Measurements from ENCODE around the gene SLCO4A1.

The SLCO4A1 gene, protein sequence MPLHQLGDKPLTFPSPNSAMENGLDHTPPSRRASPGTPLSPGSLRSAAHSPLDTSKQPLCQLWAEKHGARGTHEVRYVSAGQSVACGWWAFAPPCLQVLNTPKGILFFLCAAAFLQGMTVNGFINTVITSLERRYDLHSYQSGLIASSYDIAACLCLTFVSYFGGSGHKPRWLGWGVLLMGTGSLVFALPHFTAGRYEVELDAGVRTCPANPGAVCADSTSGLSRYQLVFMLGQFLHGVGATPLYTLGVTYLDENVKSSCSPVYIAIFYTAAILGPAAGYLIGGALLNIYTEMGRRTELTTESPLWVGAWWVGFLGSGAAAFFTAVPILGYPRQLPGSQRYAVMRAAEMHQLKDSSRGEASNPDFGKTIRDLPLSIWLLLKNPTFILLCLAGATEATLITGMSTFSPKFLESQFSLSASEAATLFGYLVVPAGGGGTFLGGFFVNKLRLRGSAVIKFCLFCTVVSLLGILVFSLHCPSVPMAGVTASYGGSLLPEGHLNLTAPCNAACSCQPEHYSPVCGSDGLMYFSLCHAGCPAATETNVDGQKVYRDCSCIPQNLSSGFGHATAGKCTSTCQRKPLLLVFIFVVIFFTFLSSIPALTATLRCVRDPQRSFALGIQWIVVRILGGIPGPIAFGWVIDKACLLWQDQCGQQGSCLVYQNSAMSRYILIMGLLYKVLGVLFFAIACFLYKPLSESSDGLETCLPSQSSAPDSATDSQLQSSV

DNA sequence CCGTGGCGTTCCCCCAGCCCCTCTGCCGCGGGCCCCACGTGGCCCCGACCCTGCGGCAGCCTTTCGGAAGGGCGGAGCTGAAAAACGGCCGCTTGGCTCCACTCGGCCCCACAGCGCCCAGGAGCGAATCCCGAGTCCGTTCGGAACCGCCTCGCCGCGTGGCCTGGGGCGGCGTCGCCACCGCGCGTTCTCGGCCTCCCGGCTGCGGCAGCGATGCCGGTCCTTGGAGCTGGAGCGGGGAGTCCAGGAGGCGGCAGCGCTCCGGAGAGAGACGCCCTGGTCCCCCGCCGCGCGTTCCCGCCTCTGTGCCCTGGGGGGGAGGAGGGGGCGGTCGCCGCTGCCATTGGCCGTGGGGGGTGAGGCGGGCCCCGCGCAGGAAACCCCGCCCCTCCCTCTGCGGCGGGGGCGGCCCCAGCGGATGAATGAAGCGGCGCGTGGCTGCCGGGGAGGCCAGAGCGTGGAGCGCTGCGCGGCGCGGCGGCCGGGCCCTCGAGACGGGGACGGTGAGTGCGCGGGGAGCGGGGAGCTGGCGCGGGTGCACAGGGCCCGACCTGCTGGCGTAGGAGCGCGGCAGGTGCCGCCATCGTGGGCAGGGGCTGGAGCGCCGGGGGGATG lies at the start of gene SLCO4A1:
Gene SLCO4A1 (plus strand): TSS at position 453 of the 615 bp plus-strand sequence. CDS start 13,952 bp downstream, outside the sequence.
- DNase-seq (ENCODE audit: low read depth, low spot score): peak; percentile 49

DNA sequence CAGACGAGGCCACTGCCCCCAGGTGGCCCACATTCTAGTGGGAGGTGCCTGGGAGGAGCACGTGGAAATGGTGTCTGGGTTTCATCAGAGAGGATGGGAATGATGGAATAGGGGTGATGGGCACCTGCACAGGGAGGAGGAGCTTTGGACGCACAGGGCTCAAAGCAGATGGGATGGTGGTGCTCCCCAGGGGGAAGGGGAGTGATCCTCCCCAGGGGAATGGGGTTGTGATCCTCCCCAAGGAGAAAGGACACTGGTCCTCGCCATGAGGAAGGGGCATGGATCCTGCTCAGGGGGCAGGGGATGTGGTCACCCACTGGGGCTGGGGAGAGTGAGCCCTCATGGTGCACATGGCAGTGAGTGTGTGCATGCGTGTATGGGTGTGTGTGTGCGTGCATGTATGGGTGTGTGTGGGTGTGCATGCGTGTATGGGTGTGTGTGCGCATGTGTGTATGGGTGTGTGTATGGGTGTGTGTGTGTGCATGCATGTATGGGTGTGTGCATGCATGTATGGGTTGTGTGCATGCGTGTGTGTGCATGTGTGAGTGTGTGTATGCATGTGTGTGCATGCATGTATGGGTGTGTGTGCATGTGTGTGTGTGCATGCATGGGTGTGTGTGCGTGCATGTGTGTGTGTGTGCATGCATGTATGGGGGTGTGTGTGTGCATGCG lies 49.7 kb upstream of the SLCO4A1 start:
- no peak for DNase-seq (ENCODE audit: low read depth, low spot score)

DNA sequence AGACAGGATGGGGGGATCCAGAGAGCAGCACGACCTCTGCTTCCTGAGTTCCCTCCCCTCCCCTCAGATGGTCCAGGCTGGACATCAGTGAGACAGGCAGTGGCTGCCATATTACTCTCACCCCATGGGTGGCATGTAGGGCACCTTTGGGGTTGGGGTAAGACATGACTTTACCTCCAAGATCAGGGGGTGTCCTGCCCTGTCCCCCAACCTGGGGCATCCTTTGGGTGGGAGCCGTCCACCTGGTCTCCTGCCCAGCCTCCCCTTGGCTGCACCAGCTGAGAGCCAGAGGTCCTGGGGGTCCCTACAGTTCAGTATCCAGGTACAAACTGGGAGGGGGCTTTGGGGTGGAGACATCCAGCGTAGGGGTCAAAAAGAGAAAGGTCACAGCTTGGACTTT lies 48.7 kb upstream of the SLCO4A1 start:
- DNase-seq (ENCODE audit: low read depth, low spot score): no peak

DNA sequence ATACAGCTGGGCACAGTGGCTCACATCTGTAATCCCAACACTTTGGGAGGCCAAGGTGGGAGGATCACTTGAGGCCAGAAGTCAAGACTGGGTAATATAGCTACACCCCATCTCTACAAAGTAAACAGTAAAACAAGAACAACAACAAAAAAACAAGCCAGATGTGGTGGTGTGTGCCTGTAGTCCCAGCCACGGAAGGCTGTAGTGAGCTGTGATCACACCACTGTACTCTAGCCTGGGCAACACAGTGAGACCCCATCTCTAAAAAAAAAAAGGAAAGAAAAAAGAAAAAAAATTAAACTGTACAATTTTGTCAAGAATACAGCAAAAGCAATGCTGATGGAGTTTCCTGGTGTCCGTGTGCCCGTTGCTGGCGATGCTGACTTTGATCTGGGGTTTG lies 47.2 kb upstream of the SLCO4A1 start:
- DNase-seq (ENCODE audit: low read depth, low spot score): no peak

DNA sequence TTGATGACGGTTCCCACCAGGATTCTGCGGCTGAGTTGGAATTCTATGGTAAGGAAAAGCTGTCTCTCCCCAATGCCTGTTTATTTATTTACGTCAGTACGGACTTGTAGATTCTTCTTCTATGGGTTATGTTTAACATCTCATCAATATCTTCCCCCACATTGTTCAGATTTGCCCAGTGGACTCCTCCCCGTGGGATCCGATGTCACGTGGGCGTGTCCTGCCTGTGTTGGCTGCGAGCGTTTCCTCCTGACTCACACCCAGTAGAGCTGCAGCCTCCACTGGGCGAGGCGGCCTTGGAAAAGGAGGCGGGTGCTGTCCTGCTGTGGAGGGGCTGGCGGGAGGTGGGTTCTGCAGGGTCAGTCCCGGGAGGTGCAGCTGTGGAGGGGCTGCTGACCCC lies 46.8 kb upstream of the SLCO4A1 start:
- peak; percentile 21 for DNase-seq (ENCODE audit: low read depth, low spot score)

DNA sequence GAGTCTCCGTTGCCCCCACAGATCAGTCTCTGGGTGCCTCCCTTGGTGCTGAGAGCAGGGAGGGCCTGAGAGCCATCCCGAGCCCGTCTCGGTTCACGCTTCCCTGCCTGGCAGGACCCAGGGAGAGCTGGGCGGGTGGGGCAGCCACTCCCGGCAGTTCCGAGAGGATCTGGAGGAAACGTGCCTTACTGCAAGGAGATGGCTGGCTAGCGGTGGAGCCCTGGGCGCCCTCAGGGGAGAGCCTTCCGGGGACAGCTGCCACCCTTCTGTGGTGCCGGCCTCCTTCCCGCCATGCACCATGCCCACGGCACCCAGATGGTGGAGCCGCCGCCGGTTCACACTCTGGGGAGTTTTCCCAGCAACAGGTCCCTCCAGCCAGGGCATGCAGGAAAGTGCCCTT lies 45.8 kb upstream of the SLCO4A1 start:
- DNase-seq (ENCODE audit: low read depth, low spot score): no peak

DNA sequence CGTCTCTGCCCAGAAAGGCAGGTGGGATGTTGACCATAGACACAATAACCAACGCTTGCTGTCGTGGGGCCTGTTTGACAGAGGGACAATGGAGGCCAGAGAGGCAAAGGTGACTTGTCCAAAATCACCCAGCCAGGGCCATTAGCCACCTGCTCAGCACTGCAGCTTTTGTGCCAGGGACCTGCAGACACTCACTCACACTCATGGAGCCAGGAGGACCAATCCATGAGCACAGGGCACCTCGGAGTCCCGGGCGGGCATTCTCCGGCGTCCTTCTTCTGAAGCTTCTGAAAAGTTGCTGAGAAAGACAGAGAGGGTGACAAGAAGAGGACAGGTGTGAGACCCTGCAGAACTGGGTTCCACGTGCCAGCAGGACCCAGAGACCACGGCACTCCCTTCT lies 45.4 kb upstream of the SLCO4A1 start:
- no peak for DNase-seq (ENCODE audit: low read depth, low spot score)

DNA sequence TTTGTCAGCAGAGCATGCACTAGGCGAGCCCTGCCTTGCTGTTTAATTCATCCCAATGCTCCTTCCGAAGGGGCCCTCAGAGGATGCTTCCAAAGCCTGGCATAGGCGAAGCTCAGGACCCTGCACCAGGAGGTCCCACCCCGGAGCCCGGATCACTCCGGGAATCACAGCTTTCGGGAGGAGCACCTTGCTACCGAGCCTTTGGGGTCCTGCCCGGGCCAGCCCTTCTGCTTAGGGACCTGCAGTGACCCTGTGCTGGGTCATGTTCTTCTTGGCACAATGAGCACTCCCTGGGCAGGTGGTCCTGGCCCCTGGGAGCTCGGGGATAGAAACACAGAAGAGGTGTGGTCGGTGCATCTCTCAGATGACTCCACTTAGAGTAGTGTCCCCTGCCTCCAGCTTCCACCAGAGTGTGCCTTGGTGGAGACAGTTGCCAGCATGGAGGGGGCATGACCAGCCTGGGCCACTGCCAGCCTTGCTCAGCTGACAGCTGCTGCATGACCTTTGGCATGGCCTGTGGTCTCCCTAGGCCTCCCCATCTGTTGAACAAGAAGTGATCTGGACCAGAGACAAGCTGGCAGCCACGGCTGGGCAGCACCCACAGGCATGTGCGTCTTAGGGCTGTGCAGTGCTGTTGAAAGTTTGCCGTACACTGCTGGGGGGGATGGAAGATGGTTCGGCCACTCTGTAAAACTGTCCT lies 44.7 kb upstream of the SLCO4A1 start:
- no peak for DNase-seq (ENCODE audit: low read depth, low spot score)

DNA sequence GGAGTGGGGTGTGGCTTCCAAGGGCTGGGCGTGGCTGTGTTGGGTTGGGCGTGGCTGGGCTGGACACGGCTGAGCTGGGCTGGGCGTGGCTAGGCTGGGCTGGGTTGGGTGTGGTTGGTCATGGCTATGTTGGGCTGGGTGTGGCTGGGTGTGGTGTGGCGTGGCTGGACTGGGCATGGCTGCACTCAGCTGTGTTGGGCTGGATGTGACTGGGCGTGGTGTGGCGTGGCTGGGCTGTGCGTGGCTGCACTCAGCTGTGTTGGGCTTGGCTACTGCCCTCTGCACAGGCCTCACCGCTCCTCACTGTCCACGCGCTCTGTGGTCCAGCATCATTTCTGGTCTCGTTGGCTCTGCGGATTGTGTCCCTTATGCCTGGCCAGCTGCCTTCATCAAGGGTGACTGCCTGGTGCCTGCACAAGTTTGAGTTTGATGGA lies 43.5 kb upstream of the SLCO4A1 start:
- no peak for DNase-seq (ENCODE audit: low read depth, low spot score)

DNA sequence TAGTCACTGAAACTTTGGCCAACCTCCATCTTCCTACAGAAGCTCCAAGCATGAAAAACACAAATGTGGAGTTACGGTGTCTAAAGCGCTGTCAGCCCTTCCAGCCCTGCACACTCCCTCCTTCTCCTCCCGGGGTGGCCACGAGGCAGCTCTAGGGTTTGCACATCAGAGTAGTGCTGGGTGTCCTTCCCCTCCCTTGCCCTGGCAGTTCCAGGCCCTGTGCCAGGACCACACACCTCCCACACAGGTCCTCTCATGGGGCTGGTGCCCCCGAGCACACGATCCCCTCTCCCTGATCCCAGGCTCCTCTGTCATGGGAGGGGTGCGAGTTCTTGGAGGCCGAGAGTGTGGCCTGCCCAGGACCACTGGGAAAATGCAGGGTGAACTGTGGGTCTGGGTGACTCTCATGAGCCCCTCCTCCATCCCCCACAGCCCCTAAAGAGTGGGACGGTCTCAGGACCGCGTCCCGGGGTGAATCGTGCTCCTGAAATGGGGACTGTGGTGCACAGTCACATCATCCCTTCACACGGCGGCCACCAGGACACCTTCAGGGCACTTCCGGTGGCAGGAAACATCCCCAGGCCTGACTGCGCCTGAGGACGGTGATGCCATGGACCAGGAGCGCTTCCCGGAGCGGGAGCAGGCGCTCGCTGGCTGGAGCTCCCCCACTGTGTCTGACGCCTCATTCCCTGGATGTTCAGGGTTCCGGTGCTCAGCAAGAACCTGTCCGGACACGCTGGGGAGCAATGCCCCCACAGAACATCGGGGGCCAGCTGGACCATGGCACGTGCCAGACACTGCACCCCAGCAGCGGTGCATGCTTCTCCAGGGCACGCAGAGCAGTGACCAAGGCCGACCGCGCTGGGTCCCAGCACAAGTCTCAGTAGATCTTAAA lies 42.8 kb upstream of the SLCO4A1 start:
- no peak for DNase-seq (ENCODE audit: low read depth, low spot score)

DNA sequence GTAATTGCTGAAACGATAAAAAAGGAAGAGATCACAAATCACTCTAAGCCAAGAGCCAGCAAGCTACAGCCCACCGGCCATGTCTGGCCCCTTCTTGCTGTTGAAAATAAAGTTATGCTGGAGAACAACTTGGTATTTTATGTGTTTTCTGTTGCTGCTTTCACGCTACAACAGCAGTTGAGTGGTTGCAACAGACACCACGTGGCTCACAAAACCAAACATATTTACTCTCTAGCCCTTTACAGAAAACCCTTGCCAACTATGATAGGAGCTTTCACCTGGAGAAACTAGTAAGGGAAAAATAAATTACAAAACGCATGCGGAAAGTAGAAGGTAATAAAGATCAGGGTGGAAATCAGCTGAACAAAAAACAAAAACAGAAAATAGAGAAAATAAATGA lies 41.1 kb upstream of the SLCO4A1 start:
- no peak for DNase-seq (ENCODE audit: low read depth, low spot score)

DNA sequence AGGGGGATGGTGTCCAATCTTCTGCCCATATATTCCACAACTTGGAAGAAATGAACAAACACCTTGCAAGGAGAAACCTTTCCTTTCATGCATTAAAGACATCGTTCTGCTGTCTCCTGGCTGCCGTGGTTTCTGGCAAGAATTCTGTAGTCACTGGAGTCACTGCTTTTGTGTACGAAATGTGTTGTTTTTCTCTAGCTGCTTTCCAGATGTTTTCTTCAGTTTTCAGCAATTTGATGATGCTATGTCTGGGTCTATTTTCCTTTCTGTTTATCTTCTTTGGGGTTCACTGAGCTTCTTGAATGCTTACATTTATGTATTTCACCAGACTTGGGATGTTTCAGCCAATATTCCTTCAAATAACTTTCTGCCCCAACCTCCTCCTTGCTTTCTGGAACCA lies 40.6 kb upstream of the SLCO4A1 start:
- no peak for DNase-seq (ENCODE audit: low read depth, low spot score)

DNA sequence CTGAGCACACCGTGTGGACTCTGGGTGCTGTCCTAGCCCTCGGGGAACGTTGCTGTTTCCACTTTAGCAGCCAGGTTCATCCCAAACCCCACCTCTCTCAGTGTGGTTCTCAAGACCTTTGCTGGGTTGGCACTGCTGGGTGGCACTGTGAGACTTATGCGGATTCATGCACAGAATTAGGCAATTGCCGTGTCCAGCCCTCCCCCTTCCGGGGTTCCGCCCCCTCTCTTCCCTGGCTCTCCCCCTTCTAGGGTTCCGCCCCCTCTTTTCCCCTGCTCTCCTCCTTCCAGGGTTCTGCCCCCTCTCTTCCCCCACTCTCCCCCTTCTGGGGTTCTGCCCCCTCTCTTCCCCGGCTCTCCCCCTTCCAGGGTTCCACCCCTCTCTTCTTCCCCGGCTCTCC lies 39.8 kb upstream of the SLCO4A1 start:
- DNase-seq (ENCODE audit: low read depth, low spot score): no peak

DNA sequence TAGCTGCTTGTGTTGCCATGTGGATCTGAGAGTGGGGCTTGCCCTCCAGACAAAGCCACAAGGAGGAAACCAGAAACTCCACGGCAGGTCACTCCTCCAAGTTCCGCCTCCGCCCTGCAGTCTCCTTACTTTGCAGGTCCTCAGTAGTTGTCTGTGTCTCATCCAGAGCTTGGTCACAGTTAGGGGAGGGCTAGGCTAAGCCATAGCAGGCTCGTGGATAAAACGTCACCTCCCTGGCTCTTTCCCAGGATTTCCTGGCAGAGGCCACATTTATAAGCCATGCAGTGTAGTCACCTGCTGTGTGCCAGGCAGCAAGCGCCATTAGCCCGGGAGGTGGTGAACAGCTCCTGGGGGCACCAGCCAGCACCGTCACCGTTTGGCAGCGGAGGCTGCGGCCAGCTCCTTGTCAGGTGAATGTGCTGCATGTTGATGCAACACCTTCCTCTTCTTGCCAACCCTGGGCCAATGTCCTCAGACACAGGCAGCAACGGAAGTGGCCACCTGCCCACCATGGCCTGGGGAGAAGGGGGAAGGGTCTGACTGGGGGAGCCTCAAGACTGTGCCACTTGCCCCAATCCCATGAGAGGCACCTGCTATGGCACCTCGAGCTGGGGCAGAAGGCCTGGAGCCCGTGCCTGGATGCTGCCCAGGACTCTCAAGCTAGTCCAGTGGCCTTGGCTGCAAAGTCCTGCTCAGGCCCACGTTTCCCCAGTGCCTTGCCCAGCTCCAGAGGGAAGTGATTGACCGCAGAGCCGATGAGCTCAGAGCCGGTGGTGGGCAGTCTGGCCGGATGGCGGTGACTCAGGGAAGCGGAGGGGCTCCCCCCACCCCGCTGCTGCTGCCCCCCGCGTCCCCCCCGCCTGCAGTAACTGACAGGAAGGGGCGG lies 39.0 kb upstream of the SLCO4A1 start:
- DNase-seq (ENCODE audit: low read depth, low spot score): peak; percentile 47

DNA sequence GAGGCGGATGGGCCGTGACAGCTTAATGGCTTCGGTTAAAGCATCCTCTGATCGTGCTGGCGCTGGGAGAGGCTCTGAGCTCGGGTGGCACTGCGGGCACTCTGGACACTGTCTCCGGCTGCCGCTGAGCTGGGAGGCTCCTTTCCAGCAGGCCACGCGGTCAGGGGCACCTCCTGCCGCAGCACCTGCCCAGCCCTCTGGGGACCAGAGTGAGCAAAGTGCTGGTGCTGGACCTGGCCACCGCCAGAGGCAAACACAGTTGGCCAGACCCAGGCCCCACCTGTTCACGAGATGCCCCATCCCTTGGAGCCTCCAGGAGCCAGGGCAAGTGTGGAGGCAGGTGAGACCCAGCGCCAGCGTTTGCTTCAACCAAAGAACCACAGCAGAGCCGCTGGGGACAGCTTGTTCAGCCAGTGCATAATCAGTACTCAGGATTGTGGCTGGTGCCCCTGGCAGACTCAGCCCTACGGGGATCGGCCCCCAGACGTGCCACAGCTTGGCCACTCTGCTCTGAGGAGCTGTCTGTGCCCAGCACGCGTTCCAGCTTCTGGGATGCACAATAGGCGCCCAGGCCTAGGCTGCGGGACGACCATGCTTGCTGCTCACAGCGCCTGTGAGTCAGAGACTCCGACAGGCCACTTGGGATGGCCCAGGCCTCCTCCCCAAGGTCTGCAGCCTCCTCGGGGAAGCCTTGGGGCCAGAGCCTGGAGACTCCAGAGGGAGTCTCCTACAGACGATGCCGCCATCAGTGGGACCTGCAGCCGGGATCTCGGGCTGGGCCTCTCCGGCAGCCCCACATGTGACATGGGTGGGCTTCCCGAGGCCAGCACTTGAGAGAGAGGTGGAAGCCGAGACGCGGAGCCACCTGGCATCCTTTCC lies 38.2 kb upstream of the SLCO4A1 start:
- no peak for DNase-seq (ENCODE audit: low read depth, low spot score)

DNA sequence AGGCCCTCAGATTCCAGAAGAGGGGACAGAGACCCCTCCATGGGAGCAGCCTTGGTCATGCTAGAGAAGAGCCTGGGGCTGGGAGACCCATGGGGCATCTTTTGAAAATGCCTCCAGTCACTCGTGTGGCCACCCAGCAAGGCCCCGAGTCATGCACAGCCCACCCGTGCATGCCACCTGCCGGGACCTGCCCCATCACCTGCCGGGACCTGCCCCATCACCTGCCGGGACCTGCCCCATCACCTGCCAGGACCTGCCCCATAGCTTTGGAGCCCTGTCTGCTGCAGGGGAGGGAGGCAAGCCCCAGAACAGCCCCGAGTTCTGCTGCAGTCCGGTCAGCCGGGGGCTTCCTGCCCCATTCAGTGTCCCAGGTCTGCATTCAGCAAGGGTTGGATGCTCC lies 37.5 kb upstream of the SLCO4A1 start:
- DNase-seq (ENCODE audit: low read depth, low spot score): no peak

DNA sequence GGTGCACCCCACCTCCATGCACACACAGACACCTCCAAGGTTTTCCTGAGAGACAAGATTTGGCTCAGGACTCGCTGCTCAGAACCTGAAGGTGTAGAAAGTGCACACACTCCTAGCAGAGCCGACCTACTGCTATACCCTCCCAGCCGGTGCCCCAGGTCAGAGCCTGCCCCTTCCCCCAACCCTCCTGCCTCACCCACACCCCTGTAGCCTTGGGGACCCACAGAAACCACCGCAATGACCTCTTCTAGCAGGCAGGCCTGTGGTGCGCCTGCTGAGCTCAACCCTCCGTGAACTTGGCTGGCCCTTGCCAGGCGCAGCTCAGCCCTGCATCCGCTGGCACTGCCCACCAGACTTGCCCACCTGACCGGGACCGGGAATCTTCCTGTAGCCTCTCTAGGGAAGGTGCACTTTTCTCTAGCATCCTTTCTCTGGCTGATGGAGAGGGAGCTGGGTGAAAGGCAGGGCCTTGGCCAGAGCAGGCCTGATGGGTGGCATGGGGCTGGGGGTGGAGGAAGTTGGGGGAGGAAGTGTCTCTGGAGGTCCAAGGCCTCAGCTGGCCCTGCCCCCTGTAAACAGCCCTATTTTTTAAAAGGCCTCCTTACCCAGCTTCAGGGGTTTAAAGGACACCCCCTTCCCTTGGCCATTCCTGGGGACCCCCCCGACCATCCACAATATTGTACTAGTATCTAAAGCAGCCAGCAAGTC lies 36.9 kb upstream of the SLCO4A1 start:
- DNase-seq (ENCODE audit: low read depth, low spot score): no peak

DNA sequence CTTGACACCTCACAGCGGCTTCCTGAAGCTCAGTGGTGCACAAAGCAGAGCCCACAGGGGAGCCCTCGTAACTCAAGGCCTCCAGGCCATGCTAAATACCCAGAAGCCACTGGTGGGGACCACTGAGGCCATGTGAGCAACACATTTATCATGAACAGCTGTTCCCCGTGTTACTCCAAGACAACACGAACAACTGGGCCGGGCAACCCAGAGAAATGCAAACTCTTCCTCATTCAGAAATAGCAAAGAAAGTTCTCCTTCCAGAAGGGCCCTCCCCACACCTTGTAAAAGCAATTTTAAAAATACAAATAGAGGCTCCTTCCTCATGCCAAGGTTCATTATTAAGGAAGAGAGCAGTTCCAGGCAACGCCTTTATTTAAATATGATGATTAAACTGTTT lies 36.3 kb upstream of the SLCO4A1 start:
- no peak for DNase-seq (ENCODE audit: low read depth, low spot score)
